Stimulated activated CD4-positive, alpha-beta T cell treated with anti-CD3 and anti-CD28 coated beads, Interleukin-1b, Interleukin-23, amount 100 ng/mL, for 24 hours (primary cell): ENCODE measurements around the gene HRH2.
"Not testable (repeated sequence)": the region's sequence is repeated elsewhere in the genome, so short reads cannot be mapped to it uniquely, and the experiment has no call there.

Source experiments
- DNase-seq, 4 experiments: peaks; one replicate each; pipeline ENCODE4 v3.0.0-alpha.2; 2020; ENCODE audit warnings: low read depth in 4 of 4, low spot score in 1 of 4

HRH2 gene, protein sequence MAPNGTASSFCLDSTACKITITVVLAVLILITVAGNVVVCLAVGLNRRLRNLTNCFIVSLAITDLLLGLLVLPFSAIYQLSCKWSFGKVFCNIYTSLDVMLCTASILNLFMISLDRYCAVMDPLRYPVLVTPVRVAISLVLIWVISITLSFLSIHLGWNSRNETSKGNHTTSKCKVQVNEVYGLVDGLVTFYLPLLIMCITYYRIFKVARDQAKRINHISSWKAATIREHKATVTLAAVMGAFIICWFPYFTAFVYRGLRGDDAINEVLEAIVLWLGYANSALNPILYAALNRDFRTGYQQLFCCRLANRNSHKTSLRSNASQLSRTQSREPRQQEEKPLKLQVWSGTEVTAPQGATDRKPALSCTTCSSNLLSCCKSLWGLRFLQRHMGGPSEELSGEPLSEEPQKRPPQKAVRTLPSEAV

GRCh38 chr5:175657593-175658271, at the start of gene HRH2:
Gene HRH2, plus strand, starts transcription at chr5:175658071. Its CDS starts 25,163 bp downstream, at chr5:175683234.
- peak in 2 of 4 experiments; percentile 32 to 62 for DNase-seq

- peak in 2 of 4 experiments; percentile 18 to 20 for DNase-seq
Measured at GRCh38 chr5:175609526-175609925, 48.3 kb upstream of the HRH2 start.

DNA sequence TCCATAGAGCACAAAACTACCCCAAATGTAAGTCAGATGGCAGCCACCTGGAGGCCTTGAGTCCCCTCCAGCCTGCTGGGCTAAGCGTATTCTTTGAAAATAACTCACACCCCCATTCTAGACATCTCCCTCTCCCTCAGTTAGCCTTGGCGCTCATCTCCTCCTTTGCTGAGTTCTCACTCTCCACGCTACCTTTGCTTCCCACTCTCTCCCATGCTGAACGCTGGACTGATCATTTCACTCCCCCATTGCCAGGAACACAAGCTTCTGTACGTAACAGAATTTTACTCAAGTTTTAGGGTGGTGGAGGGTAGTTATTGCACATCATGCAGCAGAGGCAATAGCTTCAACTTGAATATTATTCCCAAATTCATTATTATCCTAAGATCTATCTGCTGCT, 47.5 kb upstream of the HRH2 start:
- DNase-seq = no peak

- no peak for DNase-seq
Measured at GRCh38 chr5:175610898-175611297, 47.0 kb upstream of the HRH2 start.

DNA sequence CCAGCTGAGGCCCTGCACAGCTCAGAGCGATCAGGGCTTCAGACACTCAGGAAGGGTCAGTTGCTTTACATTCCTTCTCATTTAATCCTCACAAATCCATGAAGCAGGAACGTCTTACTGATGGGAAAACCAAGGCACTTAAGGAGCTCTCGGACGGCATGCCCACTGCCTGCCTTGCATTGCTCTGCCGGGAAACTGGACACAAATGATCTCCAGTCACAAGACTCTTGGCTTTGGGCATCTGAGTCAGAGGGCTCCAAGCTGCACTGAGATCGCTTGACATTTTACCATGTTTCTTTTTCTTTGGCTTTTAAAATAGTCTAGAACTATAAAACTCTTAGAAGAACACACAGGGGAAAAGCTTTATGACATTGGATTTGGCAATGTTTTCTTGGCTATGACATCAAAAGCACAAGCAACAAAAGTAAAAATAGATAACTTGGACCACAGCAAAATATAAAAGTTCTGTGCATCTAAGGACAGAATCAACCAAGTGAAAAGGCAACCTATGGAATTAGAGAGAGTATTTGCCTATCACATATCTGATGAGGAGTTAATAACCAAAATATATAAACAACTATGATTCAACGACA, 43.6 kb upstream of the HRH2 start:
- DNase-seq = no peak

DNA sequence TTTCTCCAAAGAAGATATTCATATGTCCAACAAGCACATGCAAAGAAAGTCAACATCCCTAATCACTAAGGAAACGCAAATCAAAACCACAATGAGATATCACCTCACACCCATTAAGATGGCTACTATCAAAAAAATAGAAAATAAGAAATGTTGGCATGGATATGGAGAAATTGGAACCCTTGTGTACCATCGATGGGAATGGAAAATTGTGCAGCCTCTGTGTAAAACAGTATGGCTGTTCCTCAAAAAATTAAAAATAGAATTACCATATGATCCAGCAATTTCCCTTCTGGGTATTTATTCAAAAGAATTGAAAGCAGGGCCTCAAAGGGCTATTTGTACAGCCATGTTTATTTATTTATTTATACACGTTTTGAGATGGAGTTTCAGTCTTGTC, 43.0 kb upstream of the HRH2 start:
- DNase-seq = no peak

DNA sequence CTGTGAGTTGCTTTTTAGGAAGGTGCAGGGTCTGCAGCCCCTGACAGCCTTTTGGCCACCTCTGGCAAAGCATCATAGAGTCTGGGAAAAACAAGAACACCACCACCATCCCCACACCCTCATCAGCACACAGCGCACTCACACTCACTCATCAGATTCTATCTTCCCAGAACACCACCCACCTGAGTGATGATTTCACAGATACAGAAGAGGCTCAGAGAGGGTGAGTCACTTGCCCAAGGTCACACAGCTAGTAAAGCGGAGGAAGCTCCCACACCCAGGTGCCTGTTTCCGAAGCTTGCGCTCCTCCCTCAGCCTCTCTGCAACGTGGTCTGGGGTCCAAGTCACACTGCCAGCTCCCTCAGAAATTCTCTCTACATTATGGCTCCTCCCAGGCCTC, 41.8 kb upstream of the HRH2 start:
- DNase-seq = peak in 1 of 4 experiments; percentile 11

- DNase-seq = not testable (repeated sequence)
Measured at GRCh38 chr5:175616527-175616926, 41.3 kb upstream of the HRH2 start.

DNA sequence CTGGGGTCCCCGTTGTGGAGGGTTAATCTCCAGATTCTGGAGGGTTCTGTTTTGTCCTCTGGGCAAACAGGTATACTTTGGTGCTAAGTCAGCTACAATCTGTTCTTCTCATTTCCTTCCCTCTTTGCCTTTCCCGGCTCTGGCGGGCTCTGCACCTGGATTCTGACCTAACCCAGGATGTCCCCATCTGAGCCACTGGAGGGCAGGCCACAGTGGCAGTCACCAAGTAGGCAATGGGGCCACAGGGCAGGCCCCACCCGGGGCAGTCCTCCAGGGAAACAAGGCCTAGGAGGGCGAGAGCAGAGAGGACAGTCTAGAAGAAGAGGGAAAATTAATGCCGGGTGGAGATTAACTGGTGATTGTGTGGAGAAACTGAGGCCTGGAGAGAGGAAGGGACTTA, 40.4 kb upstream of the HRH2 start:
- DNase-seq = no peak

GRCh38 chr5:175620527-175620926, 37.3 kb upstream of the HRH2 start:
- no peak for DNase-seq

GRCh38 chr5:175621971-175622370, 35.9 kb upstream of the HRH2 start:
- DNase-seq = no peak

- no peak for DNase-seq
Measured at GRCh38 chr5:175623088-175623487, 34.8 kb upstream of the HRH2 start.

GRCh38 chr5:175624316-175624715, 33.6 kb upstream of the HRH2 start:
- no peak for DNase-seq

DNA sequence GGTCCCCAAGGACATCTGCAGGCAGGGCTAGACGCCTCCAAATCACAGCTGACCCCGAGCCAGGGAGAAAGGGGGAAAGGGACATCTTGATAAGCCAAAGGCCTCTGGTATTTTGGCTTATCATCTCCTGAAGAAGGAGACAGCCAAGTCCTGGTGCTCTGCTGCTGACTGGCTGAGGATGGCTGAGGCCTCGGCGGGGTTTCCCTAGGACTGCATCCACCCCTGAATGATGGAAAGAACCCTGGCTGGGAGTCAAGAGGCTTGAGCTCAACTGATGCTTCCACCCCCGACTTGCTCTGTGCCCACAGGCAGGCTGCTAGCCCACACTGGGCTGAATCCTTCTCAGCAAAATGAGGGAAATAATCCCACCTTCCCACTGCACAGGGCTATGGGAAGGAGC, 30.9 kb upstream of the HRH2 start:
- DNase-seq = no peak

GRCh38 chr5:175627739-175628138, 30.1 kb upstream of the HRH2 start:
- DNase-seq = no peak

- no peak for DNase-seq
Measured at GRCh38 chr5:175628668-175629067, 29.2 kb upstream of the HRH2 start.

DNA sequence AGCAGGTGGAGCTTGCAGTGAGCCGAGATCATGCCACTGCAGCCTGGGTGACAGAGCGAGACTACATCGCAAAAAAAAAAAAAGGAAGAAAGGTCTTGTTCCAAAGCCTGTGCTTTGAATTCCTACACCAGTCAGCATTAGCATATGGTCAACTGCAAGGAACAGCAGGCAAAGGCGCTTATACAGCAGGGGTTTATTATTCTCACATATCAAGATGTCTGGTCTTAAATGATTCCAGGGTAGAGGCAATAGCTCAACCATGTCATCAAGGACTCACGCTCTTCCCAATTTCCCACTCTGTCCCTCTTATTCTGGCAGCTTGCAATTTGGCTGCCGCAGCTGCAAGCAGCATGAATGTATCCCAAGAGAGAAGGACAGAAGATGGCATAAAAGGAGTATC, 28.6 kb upstream of the HRH2 start:
- DNase-seq = no peak

DNA sequence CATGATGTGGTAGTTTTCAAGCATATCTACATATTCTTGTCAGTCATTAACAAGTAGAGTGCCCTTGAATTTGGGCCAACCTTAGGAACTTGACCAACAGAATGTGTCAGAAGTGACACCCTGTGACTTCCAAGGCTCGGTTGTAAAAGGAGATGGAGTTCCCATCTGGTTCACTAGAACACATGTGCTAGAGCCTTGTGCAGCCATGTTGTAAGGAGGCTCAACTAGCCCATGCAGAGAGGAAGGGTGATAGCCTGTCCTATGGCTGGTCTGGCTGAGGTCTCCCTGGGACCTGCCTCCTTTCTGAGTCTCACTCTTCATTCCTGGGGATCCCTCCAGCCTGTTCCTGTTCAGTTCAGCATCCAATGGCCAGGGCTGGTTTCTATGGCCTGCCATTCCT, 28.1 kb upstream of the HRH2 start:
- DNase-seq = no peak

DNA sequence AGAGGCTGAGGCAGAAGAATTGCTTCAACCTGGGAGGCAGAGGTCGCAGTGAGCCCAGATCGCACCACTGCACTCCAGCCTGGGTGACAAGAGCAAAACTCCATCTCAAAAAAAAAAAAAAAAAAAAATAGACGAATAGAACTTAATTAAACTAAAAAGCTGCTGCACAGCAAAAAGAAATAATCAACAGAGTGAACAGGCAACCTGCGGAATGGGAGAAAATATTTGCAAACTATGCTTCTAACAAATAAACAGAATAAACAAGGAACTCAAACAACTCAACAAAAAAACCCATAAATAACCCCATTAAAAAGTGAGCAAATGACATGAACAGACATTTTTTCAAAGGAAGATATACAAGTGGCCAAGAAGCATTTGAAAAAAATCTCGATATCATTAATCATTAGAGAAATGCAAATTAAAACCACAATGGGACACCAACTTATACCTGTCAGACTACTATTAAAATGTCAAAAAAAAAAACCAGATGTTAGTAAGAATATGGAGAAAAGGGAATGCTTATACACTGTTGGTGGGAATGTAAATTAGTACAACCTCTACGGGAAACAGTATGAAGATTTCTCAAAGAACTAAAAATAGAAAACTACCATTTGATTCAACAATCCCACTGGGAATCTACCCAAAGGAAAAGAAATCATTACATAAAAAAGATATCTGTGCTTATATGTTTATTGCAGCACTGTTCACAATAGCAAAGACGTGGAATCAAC, 21.9 kb upstream of the HRH2 start:
- no peak for DNase-seq

- DNase-seq = no peak
Measured at GRCh38 chr5:175638305-175638704, 19.6 kb upstream of the HRH2 start.

GRCh38 chr5:175640106-175640775, 17.6 kb upstream of the HRH2 start:
- DNase-seq = no peak
